GM21619 (cell line): ENCODE measurements around the gene NOS2.

Source experiments
- ATAC-seq: cut with Tn5 transposase; IDR thresholded peaks from one replicate; pipeline ENCODE4 v1.9.1; 2021; ENCODE audit not compliant: unreplicated experiment

NOS2 gene

GRCh38 chr17:27819145-27819544 lies 18.8 kb upstream of the NOS2 start:
- no peak for ATAC-seq

- ATAC-seq: no peak
Observed at GRCh38 chr17:27818401-27819105, 18.2 kb upstream of the NOS2 start.

GRCh38 chr17:27817731-27818130 lies 17.4 kb upstream of the NOS2 start:
- ATAC-seq: no peak

- no peak for ATAC-seq
Observed at GRCh38 chr17:27816946-27817345, 16.6 kb upstream of the NOS2 start.

DNA sequence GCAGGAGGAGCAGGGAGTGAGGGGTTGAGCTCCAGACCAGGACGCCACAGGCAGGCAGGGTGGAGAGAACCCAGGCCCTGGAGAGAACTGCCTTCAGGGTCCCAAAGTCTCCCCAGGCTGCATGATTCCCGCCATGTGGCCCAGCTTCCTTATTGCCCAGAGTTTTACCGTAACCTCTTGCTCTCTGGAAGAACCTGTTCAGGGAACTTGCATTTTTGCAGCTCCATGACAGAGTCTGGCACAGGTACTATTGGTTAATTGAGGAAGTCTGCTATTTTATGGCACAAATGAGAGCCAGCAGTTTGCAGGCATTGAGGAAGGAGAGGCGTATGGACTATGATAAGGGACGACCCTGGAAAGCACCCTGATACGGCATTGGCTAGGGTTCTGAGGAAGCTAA lies 11.6 kb upstream of the NOS2 start:
- no peak for ATAC-seq

DNA sequence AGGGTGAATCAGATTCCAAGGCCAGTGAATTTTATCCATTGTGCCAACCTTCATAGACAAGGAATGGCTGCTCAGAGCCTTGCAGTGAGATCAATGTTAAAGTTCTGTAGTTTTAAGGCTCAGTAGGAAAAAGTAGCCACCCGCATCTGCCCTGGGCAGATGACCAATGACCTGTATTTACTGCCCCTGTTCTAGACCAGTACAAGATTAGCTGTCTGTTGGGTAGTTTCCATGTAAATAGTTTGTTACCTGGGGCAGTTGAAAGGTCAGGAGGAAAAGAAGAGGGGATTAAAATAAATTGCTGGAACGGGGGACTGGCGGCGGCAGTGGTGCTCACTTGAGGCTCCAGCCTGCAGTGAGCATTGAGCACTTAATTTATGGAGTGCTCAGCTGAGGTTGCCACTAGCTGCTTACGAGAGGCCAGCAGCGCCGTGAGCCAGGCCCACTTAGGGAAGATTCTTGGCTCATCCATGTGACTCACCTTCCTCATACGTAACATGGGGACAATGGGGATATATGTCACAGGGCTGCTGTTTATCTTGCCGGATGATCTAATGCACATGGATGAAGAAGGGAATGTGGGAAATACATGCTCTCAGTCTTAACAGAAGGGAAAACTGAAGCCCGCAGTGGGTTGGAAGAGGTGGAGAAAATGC lies 10.7 kb upstream of the NOS2 start:
- ATAC-seq: no peak

DNA sequence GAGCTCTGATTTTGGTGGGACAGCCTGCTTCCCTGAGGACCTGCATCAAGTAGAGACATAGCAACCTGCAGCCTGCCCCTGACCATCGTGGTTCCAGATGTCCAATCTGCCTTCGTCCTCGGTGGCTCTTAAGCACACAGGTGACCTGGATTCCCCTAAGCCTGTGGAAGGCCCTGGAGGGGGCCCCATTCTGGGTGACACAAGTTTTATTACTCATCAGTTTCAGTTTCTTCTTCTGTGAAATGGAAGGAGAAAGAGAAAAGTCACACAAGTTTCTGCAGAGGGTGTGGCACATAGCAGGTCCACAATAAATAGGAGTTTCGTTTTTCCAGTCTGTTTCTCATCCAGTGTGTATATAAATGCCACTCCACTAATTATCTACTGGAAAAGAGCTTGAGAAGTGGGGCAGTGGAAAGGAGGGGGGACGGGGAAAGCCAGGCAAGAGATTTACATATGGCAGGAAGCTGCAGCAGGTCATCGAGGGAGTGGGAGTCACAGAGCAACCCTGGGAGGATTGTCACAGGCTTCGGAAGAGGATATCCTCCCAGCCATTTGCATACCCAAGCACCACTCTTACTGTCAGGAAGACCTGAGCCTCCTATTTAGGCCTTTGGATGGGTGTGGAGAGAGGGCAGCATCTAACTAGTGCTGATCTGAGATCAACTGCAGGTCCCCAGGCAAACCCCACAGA lies 10.0 kb upstream of the NOS2 start:
- no peak for ATAC-seq

DNA sequence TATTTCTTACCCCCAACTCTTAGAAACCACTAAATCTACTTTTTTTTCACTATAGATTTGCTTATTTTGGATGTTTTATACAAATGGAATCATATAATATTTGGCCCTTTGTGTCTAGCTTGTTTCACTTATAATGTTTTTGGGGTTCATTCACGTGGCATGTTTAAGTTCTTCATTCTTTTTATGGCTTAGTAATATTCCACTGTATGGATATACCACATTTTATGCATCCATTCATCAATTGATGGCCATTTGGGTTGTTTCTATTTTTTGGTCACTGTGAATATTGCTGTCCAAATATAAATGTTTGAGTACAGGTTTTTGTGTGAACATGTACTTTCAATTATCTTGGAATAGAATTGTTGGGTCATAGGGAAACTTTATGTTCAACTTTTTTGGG lies 9.2 kb upstream of the NOS2 start:
- no peak for ATAC-seq

DNA sequence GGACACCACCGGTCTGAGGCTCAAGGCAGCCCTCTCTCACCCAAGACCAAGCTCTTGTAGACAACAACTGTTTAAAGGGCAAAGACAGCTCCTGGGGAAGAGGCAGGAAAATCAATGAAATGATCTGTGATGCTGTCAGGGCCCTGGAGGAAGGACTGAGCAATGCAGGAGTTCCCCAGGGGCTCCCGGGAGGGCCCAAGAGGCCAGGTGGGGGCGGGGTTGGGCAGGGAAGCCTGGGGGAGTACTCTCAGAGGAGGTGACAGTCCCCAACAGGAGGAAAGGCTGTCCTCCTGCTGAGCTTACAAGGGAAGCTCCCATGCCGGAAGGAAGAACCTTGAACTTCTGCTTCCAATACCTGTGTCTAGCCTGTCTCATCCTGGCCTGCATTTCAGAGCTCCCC lies 8.3 kb upstream of the NOS2 start:
- ATAC-seq: no peak

DNA sequence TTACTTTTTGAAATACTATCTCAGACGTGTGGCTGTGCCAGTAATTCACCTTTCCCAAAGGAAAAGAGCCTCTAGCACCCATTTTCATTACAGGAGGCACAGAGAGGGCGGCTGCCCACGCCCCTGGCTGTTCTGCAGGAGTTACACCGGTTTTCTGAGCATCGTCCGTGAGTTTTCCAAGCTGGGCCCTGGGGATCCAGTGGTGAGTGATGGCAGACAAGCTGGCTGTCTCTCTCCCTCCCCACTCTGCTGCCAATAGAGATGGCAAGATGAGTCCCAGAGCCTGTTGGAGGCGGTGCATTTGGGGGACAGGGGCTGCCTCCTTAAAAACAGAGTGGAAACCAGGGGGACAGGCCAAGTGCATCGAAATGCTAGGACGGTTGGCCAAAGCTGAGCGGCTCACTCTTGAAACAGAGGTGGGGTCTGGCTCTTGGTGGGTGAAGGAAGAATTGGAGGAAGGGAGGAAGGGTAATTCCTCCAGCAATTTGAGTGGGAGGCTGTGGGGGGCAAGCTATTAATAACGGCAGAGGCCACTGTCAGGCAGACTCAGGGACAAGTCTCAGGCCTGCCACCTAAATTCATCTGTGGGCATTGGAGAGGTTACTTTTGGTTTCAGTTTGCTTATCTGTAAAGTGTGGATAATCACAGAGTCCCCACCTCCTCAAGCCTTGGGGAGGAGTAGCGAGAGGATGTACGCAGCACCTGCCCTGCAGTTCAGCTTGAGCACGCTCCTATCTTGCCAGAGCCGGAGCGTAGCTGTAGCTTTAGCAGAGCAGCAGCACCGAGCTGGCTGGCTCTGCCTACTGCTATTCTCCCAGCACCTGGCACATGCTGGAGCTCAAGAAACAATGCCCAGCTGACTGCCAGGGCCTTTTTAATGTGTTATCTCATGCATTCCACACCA lies 7.5 kb upstream of the NOS2 start:
- ATAC-seq: peak; percentile 60

DNA sequence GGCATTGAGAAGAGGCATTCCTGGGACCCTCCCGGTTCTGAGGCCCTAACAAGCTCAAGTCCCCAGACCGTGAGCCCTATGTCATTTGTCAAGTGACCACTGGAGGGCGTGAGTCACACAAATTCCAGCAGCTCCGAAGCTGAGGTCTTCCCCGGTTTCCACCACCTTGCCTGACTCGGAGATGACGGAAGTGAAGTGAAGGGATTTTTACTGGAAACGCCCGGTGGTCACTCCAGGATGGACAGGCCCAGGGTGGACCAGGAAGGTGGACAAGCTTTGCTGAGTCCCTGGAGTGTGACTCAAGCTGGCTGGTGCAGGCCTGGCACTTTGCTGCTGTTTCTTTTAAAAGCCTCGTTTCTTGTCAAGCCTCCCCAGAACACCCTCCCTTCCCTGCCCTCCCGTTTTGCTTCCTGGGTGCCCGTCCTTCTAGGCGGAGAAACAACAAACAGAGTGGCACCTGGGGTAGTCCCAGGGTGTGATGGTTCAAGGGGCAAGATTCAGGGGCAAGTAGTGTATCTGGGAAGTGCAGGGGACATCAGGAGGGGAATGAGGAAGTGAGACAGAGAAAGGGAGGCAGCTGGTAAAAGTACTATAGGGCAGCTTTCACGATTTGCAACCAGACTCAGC lies 5.3 kb upstream of the NOS2 start:
- peak; percentile 43 for ATAC-seq

DNA sequence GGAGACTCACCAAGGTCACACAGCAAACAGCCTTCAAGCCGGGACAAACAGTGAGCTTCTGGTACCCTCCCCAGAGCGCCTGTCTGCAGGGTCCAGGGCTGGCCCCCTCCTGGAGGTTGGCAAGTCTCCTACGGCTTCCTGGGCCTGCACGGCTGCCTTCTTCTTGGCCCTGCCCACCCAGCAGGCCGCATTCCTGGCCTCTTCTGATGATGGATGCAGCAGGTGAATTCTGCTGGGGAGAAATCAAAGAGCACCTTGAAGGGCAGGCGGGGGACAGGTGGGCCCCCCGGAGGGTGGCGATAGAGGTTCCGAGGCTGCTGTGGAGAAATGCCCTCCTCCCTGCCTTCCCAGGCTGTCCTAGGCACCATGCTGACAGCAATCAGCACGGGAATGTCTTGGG lies 3.8 kb upstream of the NOS2 start:
- ATAC-seq: no peak

- ATAC-seq: no peak
Observed at GRCh38 chr17:27802962-27803680, 2.8 kb upstream of the NOS2 start.

GRCh38 chr17:27802033-27802432 lies 1.7 kb upstream of the NOS2 start:
- no peak for ATAC-seq

GRCh38 chr17:27798376-27798775 lies 2.0 kb downstream of the NOS2 start:
- no peak for ATAC-seq

- ATAC-seq: no peak
Observed at GRCh38 chr17:27797390-27798091, 2.8 kb downstream of the NOS2 start.

DNA sequence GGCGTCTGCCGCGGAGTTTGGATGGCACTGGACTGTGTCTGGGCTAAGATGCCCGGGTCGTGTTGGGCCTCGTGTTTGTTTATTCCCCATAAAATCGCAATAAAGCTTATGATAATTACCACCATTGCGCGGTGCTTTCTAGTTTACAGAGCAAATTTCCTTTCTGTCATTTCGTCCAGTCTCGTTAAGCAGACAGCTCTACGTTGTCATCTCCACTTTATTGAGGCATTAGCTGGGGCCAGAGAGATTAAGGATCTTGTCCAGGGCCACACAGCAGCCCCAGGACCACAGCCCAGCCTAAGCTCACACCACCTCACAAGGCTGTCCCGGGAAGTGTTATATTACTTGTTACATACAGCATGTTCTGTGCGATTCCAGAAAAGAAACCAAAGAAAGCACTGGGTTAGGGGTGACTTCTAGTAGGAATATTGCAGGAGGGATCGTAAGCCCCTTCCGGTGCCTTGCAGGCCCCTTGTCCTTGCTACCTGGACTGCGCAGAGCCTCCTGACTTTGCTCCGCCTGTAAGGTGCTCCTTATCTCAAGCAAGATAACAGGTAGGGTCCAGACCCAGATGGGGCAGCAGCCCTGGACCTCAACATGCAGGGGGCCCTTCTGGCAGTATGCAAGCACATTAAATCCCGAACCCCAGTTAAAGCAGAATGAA lies 6.3 kb downstream of the NOS2 start:
- ATAC-seq: no peak

DNA sequence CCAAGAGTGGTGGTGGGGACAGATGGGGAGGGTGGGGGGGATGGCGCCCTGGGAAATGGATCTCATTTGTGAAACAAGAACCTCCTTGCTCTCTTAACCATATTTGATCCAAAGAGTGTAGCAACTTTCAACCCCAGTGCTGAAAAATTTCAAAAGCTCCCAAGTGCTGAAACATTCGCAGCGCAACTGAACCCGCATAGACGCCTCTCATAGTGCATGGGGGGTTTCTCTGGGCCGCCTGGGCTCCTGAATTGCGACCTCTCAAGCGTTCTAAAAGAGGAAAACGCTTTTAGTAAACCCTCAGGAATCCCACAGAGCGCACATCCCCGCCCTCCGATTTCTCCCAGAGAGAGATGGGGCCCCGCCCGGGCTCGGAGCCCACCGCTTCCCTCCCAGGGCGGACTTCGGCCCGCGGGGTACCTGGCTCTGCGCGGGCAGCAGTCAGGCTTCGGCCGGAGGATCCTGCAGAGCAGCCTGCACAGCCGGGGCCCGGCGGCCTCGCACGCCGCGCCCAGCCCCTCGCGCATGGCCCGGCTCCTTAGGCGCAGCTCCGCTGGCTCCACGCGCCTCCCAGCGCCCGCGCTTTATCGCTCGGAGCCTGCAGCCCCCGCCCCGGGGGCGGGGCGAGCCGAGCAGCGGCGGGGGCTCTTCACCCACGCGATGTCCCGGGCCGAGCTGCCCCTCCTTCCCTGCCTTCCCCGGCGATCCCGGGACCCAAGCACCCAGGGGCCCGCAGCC lies 7.0 kb downstream of the NOS2 start:
- ATAC-seq: no peak
